ENCODE data around the gene PEX14. TPM values are rescaled to one million over a fixed set of nuclear protein-coding genes. Genes with fewer than 3 reads are reported as not detected.

The PEX14 gene
- total and polyA plus RNA-seq, 8 donors = 8.2 to 26.3 (median 12.6) TPM

DNA sequence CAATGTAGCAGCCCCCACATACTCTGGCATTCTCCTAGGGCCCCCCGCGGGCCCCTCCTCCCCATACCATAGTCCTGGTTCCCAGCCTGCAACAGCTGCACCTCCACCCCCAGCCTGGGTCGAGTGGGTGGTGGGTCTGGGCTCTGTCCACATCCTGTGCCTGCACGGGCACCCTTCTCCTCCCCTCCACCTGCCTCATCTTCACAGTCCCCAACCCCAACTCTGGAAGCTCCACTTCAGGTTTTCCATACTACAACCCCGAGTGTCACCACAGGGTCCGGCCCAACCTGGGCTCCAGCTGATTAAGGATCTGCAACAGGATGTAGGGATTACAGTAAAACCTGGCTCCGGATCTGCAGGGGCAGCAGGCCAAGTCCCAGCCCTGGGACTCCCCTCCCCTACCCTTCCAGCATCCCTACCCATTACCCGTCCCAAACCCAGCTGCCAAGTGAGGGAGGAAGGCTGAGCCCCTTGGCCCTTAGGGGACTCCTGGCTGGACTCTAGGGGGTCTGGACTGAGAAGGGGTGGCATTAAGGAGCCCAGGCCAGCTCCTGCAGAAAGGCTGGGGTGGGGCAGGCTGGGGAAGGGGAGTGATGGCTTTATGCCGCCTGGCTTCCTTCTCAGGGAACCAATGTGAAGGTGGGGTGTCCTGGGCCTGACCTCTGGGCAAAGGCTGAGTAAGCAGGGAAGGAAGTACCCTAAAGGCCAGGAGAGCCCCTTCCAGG lies 204.9 kb downstream of the PEX14 start:
- no peaks in the 10 kb centered on the region for H3K27me3 ChIP-seq
- peaks cover 0 to 4% (median 0%) of the 10 kb centered on the region in 4 donors for H3K36me3 ChIP-seq
- WGBS, 5 donors = 13 to 36% (median 27%) methylated on average over 9 of the region's 9 CpGs
- peak overlapping the region in 1 of 4 donors; percentile 2 for H3K4me3 ChIP-seq
- peaks cover 99 to 100% (median 100%) of the 10 kb centered on the region in 4 donors for H3K4me1 ChIP-seq
- intact Hi-C loops (cut with DNase I; ENCODE audit: low total_unique reads) = loop anchor here (10.0 kb wide), 1 partner anchor 115 kb away; the partner anchor contains the start of gene CASZ1
- peak; percentile 87 to 92 for DNase-seq
- no peaks in the 10 kb centered on the region for H3K9me3 ChIP-seq
- H3K27ac ChIP-seq = peak overlapping the region; percentile 62 to 97 (median 92)
- TF ChIP-seq CTCF (IDR thresholded peaks at IDR 0.05) (no peak), POLR2AphosphoS5 (IDR thresholded peaks at IDR 0.05) (peak; percentile 18 to 64 (median 27))

Small RNA genes lying within 50 kb of the gene (small RNA-seq; reads per million reads assigned to genes)
- 0 reads per million in 4 donors for gene RN7SL614P

Other genes with a start within 250 kb of the PEX14 start
- gene PGD, start 75.9 kb upstream of the PEX14 start, total RNA-seq = 100 to 1,000 TPM in 1 of 5 donors, 10 to 100 TPM in 4; 25.4 to 227 (median 44.4) TPM
- gene PGD, start 75.9 kb upstream of the PEX14 start, polyA plus RNA-seq = 100 to 1,000 TPM in 1 of 3 donors, 10 to 100 TPM in 2; 69.5 to 127 (median 93.8) TPM
- 1 to 10 TPM in 3 of 5 donors, not detected in 2; 1.8 to 5.9 (median 2.9) TPM for gene CENPS, start 44.5 kb upstream of the PEX14 start, total RNA-seq
- 10 to 100 TPM; 14.1 to 29.5 (median 27.1) TPM for gene CENPS, start 44.5 kb upstream of the PEX14 start, polyA plus RNA-seq
- gene CORT, start 24.9 kb upstream of the PEX14 start, total RNA-seq = 1 to 10 TPM in 3 of 5 donors, not detected in 2; 1.5 to 4.0 (median 2.0) TPM
- gene CORT, start 24.9 kb upstream of the PEX14 start, polyA plus RNA-seq = under 1 TPM in 1 of 3 donors, not detected in 2; 0.40 TPM
- gene DFFA, start 2.4 kb upstream of the PEX14 start, total RNA-seq = 10 to 100 TPM; 10.7 to 22.2 (median 13.0) TPM
- 10 to 100 TPM; 12.7 to 16.6 (median 13.0) TPM for gene DFFA, start 2.4 kb upstream of the PEX14 start, polyA plus RNA-seq